Stimulated activated CD8-positive, alpha-beta memory T cell treated with anti-CD3 and anti-CD28 coated beads, Interleukin-12 subunit alpha, Interleukin-12 subunit beta, amount 100 ng/mL, for 1 hour (primary cell): ENCODE measurements around the gene SHISA7.
"Not testable (repeated sequence)": the region's sequence is repeated elsewhere in the genome, so short reads cannot be mapped to it uniquely, and the experiment has no call there.

Source experiments
- DNase-seq: peaks from one replicate; pipeline ENCODE4 v3.0.0-alpha.2; 2020; ENCODE audit warnings: low read depth

SHISA7 gene

DNA sequence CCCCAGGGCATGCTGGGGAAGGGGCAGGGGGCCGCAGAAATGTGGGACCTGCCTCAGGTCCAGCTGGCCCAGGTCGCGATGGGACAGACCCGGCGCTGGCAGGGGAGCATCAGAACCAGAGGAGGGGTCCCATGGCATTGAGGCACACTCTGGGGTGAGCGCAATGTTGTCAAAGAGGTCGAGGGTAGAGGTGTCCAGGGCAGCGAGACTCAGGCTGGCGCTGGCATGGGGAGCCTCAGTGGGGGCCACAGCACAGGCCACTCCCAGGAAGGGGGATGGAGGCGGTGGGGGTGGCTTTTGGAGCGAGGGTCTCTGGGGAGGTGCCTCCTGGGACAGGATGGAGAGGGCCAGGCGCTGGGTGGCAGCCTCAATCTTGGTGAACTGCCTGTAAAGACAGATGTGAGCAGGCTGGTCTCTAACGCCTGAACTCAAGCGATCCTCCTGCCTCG is 20.5 kb upstream of the SHISA7 start:
- DNase-seq: no peak

GRCh38 chr19:55462722-55463121 is 19.6 kb upstream of the SHISA7 start:
- DNase-seq: no peak

GRCh38 chr19:55461974-55462626 is 19.0 kb upstream of the SHISA7 start:
- no peak for DNase-seq

GRCh38 chr19:55461259-55461973 is 18.3 kb upstream of the SHISA7 start, which contains the start of gene ISOC2:
ISOC2 (minus strand) TSS chr19:55461642; CDS start chr19:55456486, 5,156 bp downstream.
- DNase-seq: peak; percentile 100

DNA sequence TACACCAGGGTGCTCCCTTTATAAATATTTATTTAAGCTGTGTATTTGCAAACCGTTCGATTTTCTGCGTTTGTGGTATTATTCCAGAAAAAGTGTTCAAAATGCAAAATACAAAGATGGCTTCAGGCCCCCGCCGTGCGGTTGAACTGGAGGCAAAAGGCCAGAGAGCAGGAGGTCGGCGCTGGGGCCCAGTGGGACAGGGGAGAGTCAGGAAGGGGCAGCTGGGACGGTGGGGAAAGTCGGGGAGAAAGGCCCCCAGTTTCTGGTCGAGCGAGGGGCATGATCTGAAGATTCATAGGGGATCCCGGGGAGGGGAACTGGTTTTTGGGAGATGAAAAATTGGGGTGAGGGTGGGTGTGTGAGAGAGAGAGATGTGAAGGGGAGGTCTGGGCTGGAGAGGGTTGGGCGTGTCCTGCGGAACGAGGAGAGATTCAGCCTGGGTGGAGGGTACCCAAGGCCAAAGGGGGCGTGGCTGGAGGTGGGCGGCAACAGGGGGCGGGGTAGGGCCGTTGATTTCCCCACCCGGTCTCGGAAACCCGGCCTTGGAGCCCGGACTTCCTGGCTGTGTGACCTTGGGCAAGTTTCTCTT is 17.7 kb upstream of the SHISA7 start:
- DNase-seq: no peak

DNA sequence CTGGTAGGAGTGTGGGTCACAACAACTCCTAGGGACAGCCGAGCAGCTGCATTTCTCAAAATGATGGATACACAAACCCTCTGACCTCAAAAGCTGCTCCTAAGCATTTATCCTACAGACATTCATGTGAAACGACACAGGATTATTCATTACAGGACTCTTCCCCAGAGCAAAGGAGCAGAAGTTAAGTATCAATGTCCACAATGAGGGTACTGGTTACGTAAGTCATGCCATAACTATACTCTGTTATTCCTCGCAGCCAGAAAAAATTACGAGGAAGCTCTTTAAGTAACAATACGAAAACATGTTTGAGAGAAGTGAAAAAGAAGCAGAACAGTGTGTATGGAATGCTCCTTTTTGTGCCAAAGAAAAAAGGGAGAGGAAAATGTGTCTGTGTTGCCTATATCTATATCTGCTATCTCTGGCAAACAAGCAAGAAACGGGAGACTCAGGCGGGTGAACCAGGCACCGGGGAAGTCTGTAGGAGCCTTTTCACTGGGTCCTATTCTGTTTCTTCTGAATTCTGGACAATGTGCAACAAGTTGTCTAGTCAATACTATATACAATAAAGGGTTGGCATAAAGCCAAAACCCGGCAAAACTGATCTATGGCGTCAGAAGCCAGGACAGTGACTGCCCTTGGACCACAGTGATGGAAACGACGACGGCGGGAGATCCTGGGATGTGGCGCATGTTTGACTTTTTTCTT is 17.0 kb upstream of the SHISA7 start:
- DNase-seq: no peak

DNA sequence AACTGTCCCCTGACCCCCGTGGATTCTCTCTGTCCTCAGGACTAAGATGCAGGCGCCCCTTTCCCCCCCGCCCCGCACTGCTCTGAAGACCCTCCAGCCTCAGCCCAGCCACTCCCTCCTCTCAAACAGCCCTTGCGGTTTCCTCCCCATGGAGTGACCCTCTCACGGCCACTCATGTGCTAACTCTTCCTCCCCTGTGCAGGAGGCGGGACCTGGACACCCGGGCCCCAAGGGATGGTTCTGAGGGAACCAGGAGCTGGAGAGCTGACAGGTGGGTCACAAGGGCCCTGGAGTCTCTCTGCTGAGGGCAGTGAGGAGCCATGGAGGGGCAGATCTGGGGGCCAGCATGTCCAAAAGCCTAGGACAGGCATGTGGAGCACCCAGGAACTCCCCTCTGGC is 16.4 kb upstream of the SHISA7 start:
- DNase-seq: no peak

DNA sequence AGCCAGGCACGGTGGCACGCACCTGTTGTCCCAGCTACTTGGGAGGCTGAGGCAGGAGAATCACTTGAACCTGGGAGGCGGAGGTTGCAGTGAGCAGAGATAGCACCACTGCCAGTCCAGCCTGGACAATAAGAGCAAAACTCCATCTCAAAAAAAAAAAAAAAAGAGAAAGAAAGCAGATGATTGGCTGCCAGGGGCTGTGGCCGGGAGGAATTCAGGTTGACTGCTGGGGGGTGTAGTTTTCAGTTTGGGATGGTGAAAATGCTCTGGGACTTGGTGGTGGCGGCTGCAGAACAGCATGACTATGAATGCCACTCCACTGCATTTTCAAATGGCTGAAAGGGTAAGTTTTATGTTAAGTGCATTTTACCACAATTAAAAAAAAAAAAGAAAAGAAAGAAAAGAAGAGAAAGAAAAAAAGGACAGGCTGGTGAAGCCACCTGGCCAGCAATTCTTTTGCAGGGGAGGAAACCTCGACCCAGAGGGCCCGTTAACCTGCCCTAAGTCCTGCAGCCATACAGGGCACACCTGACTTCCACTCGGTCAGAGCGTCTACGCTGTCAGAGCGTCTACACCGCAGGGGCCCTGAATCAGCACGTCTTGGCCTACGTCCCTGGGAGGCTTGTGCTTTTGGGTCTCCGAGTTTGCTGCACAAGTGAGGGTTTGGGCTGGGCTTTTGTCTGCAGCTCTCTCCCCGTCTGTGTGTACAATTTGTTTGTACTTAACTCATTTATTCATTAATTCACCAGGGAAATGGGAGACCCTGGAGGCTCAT is 14.8 kb upstream of the SHISA7 start:
- no peak for DNase-seq

- no peak for DNase-seq
These were observed 13.2 kb upstream of the SHISA7 start for GRCh38 chr19:55456347-55456746.

- no peak for DNase-seq
These were observed 12.6 kb upstream of the SHISA7 start for GRCh38 chr19:55455576-55456235.

DNA sequence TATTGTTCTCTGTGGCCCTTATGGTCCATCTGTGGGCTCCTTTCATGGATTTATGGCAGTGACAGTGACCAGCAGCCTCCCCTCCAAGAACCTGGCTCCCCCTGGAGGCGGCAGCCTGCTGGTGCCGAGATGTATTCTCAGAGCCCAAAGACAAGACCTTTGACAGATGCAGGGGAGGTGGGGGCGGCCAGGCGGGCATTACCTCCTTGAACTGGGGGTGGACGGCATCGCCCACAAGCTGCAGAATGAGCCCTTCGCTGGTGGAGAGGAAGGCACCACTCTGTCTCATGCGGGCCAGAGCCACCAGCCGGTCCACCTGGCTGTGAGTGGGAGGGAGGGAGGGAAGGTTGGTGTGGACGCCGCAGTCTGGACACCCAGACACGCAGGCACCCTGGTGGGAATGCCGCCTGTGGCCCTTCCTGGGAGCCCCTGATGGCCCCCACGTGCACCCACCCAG is 11.7 kb upstream of the SHISA7 start:
- DNase-seq: no peak

DNA sequence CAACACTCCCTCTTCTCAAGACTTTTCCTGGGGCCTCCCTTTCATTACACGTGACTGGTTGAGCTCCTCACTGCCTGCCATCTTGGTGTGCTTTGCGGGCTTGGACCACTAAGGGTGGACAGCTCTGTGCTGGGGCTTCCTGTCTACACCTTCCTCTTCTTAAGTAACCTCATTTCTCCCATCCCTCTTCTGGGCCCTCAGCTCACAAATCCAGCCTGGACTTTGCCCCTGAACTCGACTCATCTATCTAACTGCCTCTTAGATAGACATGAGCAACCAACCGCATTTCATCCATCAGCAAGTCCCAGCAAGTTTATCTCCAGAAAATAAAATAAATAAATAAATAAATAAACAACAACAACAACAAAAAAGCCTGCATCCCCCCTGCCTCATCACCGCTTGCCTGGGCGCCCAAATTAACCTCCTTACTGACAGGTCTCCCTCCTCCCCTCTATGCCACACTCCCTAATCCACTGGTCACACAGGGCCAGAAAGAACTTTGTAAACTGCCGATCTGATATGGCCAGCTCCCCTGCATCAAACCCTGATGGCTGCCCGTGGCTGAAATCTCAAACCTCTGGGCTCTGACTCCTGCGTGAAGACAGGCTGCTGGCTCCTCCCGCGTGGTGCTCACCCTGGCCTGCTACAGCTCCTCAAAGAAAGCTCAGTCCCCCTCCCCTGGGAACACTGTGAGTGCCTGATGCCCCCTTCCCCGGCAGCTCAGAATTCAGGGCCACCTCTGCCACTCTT is 10.6 kb upstream of the SHISA7 start:
- DNase-seq: no peak

- no peak for DNase-seq
These were observed 9.7 kb upstream of the SHISA7 start for GRCh38 chr19:55452749-55453346.

DNA sequence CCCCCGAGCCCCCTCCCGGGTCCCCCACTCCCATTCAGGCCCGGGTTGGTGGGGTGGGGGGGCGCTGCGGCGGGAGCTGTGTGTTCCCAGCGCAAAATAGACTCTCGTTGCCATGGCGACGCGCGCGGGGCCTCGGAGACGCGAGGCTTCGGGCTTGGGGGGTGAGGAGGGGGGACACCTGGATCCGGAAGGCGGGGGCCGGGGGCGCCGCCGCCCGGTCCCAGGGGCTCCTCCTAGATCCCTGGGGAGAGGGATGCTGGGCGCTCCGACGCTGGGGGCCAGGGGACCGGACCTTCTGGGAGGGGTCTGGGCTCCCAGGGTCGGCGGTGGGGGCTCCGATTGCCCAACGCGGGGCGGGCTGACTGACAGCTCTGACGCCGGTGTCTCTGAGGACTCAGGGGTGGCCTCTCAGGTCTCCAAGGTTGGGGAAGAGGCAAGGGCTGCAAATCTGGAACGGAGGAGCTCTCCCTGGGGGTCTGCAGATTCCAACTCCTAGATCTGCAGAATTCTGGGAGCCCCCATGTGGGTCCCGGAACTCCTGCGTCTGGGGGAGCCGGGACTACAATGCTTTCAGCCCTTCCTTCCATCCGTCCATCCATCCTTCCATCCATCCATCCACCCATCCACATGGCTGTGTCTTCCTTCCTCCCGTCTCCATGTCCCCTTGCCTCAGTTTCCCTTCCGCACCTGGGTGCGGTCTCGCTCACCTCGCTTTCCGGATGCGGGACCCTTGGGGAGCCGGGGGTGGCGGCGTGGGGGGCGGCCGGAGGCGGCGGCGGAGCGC is 9.1 kb upstream of the SHISA7 start:
- no peak for DNase-seq

- DNase-seq: no peak
These were observed 8.3 kb upstream of the SHISA7 start for GRCh38 chr19:55451163-55451964.

DNA sequence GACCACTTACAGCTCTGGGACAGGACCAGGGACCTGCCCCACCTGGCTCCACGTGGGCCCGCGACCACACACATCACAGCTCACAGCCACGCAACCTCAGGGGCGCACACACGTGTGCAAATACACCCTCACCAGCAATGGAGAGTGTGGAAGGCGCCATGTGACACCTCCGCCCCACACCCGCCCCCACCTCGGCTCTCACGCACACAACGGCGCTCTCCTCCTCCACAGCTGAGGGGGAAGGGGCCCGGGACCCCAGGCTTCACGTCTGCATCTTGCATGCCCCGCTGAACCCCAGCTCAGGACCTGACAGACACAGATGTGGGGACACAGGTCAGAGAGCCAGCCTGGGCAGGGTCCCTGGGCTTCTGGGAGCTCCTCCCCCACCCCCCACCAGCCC is 6.4 kb upstream of the SHISA7 start:
- DNase-seq: no peak

GRCh38 chr19:55448175-55448490 is 5.0 kb upstream of the SHISA7 start:
- not testable (repeated sequence) for DNase-seq

- DNase-seq: no peak
These were observed 4.5 kb upstream of the SHISA7 start for GRCh38 chr19:55447421-55448174.
